Measurements from ENCODE around the gene BRCA1.

GRCh38 chr17:43142153-43142552, 17.0 kb upstream of the BRCA1 start:
- TF ChIP-seq PHF8 (IDR thresholded peaks at IDR 0.05; ENCODE audit: borderline replicate concordance, low read depth) (no peak), CTCF (IDR thresholded peaks at IDR 0.05) (no peak), POLR2A (IDR thresholded peaks at IDR 0.05; ENCODE audit: low read length) (no peak), REST (IDR thresholded peaks at IDR 0.05) (no peak), HES2 (IDR thresholded peaks at IDR 0.05) (no peak), JUN (IDR thresholded peaks at IDR 0.05) (no peak), CEBPB (IDR thresholded peaks at IDR 0.05) (no peak), MAFK (IDR thresholded peaks at IDR 0.05; ENCODE audit: partially characterized antibody) (no peak), RCOR1 (IDR thresholded peaks at IDR 0.05; ENCODE audit: low read depth, low read length) (no peak), BHLHE40 (IDR thresholded peaks at IDR 0.05; ENCODE audit: low read depth, low read length) (no peak), MAZ (IDR thresholded peaks at IDR 0.05; ENCODE audit: borderline replicate concordance, low read depth, low read length) (no peak), JUNB (IDR thresholded peaks at IDR 0.05) (no peak)
